Measurements from ENCODE around the gene DGKE. TPM values are rescaled to one million over a fixed set of nuclear protein-coding genes. Genes with fewer than 3 reads are reported as not detected.

Gene DGKE
- polyA plus RNA-seq, 1 donor from 2014 or later, result 16.6 TPM

- Histone ChIP-seq H3K4me2 (ENCODE audit: low read length) (no peak overlapping the region), H3K27ac (ENCODE audit: low read length) (no peak overlapping the region), H2AFZ (ENCODE audit: low read depth, low read length) (no peak overlapping the region), H3K36me3 (ENCODE audit: insufficient read depth, low read length) (no peaks in the 10 kb centered on the region), H3K9me2 (ENCODE audit: insufficient read depth, low read length) (no peaks in the 10 kb centered on the region), H3K9me3 (ENCODE audit: low read length) (no peaks in the 10 kb centered on the region), H3K79me2 (replicated peaks; ENCODE audit: insufficient read depth, low read length) (no peaks in the 10 kb centered on the region), H3K4me3 (ENCODE audit: low read length) (no peak overlapping the region), H4K20me1 (ENCODE audit: insufficient read depth) (no peaks in the 10 kb centered on the region), H3K27me3 (ENCODE audit: insufficient read depth, low read depth, low read length) (peaks cover 32% of the 10 kb centered on the region), H3F3A (ENCODE audit: insufficient read depth, low read length, poor library complexity, severe bottlenecking) (no peaks in the 10 kb centered on the region), H3K9ac (ENCODE audit: low read length) (no peak overlapping the region)
- TF ChIP-seq RAD21 (conservative IDR thresholded peaks at IDR 0.05), result no peak
- TF ChIP-seq MXI1 (conservative IDR thresholded peaks at IDR 0.05; ENCODE audit: poor library complexity, severe bottlenecking), result no peak
- no peak for TF ChIP-seq POLR2AphosphoS5 (IDR thresholded peaks at IDR 0.05)
- no peak for TF ChIP-seq EZH2 (IDR thresholded peaks at IDR 0.05; ENCODE audit: borderline replicate concordance, insufficient read depth, low read length, poor library complexity, severe bottlenecking)
- TF ChIP-seq SMC3 (conservative IDR thresholded peaks at IDR 0.05; ENCODE audit: poor library complexity), result no peak
- TF ChIP-seq, protein P1, sequence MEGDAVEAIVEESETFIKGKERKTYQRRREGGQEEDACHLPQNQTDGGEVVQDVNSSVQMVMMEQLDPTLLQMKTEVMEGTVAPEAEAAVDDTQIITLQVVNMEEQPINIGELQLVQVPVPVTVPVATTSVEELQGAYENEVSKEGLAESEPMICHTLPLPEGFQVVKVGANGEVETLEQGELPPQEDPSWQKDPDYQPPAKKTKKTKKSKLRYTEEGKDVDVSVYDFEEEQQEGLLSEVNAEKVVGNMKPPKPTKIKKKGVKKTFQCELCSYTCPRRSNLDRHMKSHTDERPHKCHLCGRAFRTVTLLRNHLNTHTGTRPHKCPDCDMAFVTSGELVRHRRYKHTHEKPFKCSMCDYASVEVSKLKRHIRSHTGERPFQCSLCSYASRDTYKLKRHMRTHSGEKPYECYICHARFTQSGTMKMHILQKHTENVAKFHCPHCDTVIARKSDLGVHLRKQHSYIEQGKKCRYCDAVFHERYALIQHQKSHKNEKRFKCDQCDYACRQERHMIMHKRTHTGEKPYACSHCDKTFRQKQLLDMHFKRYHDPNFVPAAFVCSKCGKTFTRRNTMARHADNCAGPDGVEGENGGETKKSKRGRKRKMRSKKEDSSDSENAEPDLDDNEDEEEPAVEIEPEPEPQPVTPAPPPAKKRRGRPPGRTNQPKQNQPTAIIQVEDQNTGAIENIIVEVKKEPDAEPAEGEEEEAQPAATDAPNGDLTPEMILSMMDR (IDR thresholded peaks at IDR 0.05; ENCODE audit: poor library complexity, severe bottlenecking), result no peak
- no peak for TF ChIP-seq TAF1 (IDR thresholded peaks at IDR 0.05; ENCODE audit: low read depth)
- no peak for TF ChIP-seq EP300 (conservative IDR thresholded peaks at IDR 0.05; ENCODE audit: poor library complexity, severe bottlenecking)
- TF ChIP-seq REST (IDR thresholded peaks at IDR 0.05; ENCODE audit: borderline replicate concordance), result no peak
Measured at GRCh38 chr17:56910509-56911235, 76.7 kb downstream of the DGKE start.

DNA sequence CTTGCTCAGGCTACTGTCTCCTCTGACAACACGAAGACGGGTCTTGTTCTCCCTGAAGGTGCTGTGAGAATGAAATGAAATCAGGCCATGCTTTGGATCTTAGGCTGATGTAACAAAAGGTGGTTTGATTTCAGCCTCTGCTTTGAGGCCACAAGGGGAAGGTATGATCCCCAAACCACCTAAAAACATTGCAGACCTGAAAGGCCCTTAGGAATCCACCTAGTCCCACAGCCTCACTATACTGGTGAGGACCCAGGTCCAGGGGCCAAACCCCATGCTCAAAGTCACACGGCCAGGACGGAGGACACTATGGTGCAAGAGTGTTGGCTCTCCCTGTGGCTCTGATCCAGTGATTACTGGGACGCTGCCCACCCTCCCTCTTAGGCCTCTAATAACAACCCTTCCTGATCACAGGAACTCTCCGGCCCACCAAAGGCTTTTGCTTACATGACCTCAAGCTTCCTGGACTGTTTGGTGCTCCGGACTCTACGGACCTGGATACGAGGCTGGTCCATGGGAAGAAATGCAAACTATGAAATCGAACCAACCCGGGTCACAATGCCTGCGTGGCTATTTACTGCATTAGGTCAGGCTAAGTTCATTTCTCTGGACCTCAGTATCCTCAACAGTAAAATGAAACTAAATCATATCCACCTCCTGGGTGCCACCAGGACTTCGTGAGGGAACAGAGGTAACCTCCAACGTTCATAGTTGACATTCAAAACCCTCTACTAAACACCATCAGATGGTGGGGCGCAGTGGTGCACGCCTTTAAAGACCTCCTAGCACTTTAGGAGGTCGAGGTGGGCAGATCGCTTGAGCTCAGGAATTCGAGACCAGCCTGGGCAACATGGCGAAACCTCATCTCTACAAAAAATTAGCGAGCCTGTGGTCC is 78.4 kb downstream of the DGKE start:
- no peak for TF ChIP-seq TAF1 (IDR thresholded peaks at IDR 0.05; ENCODE audit: low read depth)
- no peak for TF ChIP-seq POLR2AphosphoS5 (IDR thresholded peaks at IDR 0.05)
- no peak for TF ChIP-seq RAD21 (conservative IDR thresholded peaks at IDR 0.05)
- no peak for TF ChIP-seq SMC3 (conservative IDR thresholded peaks at IDR 0.05; ENCODE audit: poor library complexity)
- TF ChIP-seq, protein P1 (IDR thresholded peaks at IDR 0.05; ENCODE audit: poor library complexity, severe bottlenecking), result no peak
- TF ChIP-seq MXI1 (conservative IDR thresholded peaks at IDR 0.05; ENCODE audit: poor library complexity, severe bottlenecking), result no peak
- TF ChIP-seq EP300 (conservative IDR thresholded peaks at IDR 0.05; ENCODE audit: poor library complexity, severe bottlenecking), result no peak
- TF ChIP-seq EZH2 (IDR thresholded peaks at IDR 0.05; ENCODE audit: borderline replicate concordance, insufficient read depth, low read length, poor library complexity, severe bottlenecking), result no peak
- Histone ChIP-seq H4K20me1 (ENCODE audit: insufficient read depth) (no peaks in the 10 kb centered on the region), H3F3A (ENCODE audit: insufficient read depth, low read length, poor library complexity, severe bottlenecking) (no peaks in the 10 kb centered on the region), H3K36me3 (ENCODE audit: insufficient read depth, low read length) (no peaks in the 10 kb centered on the region), H3K9ac (ENCODE audit: low read length) (no peak overlapping the region), H3K4me2 (ENCODE audit: low read length) (no peak overlapping the region), H2AFZ (ENCODE audit: low read depth, low read length) (no peak overlapping the region), H3K9me2 (ENCODE audit: insufficient read depth, low read length) (no peaks in the 10 kb centered on the region), H3K9me3 (ENCODE audit: low read length) (no peaks in the 10 kb centered on the region), H3K27me3 (ENCODE audit: insufficient read depth, low read depth, low read length) (peaks cover 32% of the 10 kb centered on the region), H3K4me3 (ENCODE audit: low read length) (no peak overlapping the region), H3K27ac (ENCODE audit: low read length) (no peak overlapping the region), H3K79me2 (replicated peaks; ENCODE audit: insufficient read depth, low read length) (no peaks in the 10 kb centered on the region)

Measured in neural cell (in vitro differentiated cells).